Measurements from ENCODE around the gene PLXND1. TPM values are rescaled to one million over a fixed set of nuclear protein-coding genes. Genes with fewer than 3 reads are reported as not detected.
"Not testable (repeated sequence)": the region's sequence is repeated elsewhere in the genome, so short reads cannot be mapped to it uniquely, and the experiment has no call there.

Gene PLXND1
- total and polyA plus RNA-seq, 2 donors (not counting 1 experiment from before 2014, with no cell fraction given): 89.6 to 109 TPM

DNA sequence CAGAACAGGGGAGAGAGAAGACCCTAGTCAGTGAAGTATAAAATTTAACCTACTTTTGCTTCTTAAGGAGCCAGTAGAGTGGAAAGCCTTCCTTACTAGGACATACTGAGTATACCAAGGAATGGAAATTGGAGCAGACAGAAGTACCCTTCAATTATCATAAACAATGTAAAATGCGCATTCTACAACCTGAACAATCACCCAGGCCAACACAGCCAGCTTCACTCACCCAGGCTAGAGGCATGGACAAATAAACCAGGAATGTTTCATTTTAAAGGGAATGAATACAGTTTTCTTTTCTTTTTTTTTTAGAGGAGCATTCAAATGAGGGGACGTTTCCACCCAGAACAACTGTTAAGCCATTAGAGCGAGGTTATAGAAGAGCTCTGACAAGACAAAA is 41.9 kb upstream of the PLXND1 start:
- Histone ChIP-seq H3K4me2 (ENCODE audit: extremely low read depth, insufficient read depth, low read length) (no peak overlapping the region), H3K4me3 (replicated peaks in 1 of 4; ENCODE audit: control extremely low read depth in 1 of 4, insufficient read depth in 1 of 4, low read depth in 3 of 4, low read length in 4 of 4) (no peak overlapping the region), H3K27ac (ENCODE audit: insufficient read depth, low read length) (no peak overlapping the region), H3K36me3 (ENCODE audit: control insufficient read depth, insufficient read depth, low read length) (no peaks in the 10 kb centered on the region), H3K9ac (ENCODE audit: insufficient read depth, low read length) (no peak overlapping the region), H3K4me1 (ENCODE audit: control insufficient read depth, extremely low read depth, insufficient read depth, low read length) (peaks cover 15% of the 10 kb centered on the region), H3K79me2 (ENCODE audit: control insufficient read depth, insufficient read depth, low read length) (no peaks in the 10 kb centered on the region), H2AFZ (ENCODE audit: low read length) (no peak overlapping the region), H3K9me3 (ENCODE audit: control insufficient read depth, insufficient read depth, low read depth, low read length) (no peaks in the 10 kb centered on the region), H4K20me1 (ENCODE audit: control insufficient read depth, extremely low read depth, insufficient read depth, low read length) (no peaks in the 10 kb centered on the region), H3K27me3 (ENCODE audit: control insufficient read depth, insufficient read depth, low read length) (no peaks in the 10 kb centered on the region)
- TF ChIP-seq, protein P1, sequence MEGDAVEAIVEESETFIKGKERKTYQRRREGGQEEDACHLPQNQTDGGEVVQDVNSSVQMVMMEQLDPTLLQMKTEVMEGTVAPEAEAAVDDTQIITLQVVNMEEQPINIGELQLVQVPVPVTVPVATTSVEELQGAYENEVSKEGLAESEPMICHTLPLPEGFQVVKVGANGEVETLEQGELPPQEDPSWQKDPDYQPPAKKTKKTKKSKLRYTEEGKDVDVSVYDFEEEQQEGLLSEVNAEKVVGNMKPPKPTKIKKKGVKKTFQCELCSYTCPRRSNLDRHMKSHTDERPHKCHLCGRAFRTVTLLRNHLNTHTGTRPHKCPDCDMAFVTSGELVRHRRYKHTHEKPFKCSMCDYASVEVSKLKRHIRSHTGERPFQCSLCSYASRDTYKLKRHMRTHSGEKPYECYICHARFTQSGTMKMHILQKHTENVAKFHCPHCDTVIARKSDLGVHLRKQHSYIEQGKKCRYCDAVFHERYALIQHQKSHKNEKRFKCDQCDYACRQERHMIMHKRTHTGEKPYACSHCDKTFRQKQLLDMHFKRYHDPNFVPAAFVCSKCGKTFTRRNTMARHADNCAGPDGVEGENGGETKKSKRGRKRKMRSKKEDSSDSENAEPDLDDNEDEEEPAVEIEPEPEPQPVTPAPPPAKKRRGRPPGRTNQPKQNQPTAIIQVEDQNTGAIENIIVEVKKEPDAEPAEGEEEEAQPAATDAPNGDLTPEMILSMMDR (conservative IDR thresholded peaks at IDR 0.05 in 1 of 2, IDR thresholded peaks at IDR 0.05 in 1 of 2; ENCODE audit: low read depth in 1 of 2, low read length in 2 of 2): no peak
- no peak for TF ChIP-seq EZH2 (IDR thresholded peaks at IDR 0.05; ENCODE audit: low read length, missing control alignments)
- no peak for DNase-seq (ENCODE audit: low read depth in 2 of 2)

DNA sequence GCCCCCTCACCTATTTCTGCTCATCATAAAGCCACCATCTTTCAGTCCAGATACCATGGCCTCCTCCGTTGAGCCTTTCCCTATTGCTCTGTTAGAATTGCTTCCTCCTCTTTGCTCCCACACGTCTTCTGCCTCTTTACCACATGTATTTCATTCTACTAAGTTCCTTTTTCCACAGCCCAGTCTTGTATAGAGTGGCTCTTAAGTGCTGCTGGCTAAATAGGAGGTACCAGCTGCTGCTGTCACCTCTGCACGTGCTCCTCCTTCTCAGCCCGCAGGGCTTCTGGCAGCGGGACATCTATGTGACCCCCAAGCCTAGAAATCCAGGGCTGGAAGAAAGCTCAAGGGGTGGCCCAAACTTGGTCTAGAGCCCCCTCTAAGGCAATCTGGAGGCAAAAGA is 38.8 kb upstream of the PLXND1 start:
- H3K4me3 ChIP-seq (replicated peaks in 1 of 4; ENCODE audit: control extremely low read depth in 1 of 4, insufficient read depth in 1 of 4, low read depth in 3 of 4, low read length in 4 of 4): no peak overlapping the region
- no peak for TF ChIP-seq EZH2 (IDR thresholded peaks at IDR 0.05; ENCODE audit: low read length, missing control alignments)
- TF ChIP-seq, protein P1 (conservative IDR thresholded peaks at IDR 0.05 in 1 of 2, IDR thresholded peaks at IDR 0.05 in 1 of 2; ENCODE audit: low read depth in 1 of 2, low read length in 2 of 2): no peak
- H3K4me2 ChIP-seq (ENCODE audit: extremely low read depth, insufficient read depth, low read length): no peak overlapping the region
- no peak overlapping the region for H3K9ac ChIP-seq (ENCODE audit: insufficient read depth, low read length)
- no peaks in the 10 kb centered on the region for H3K27me3 ChIP-seq (ENCODE audit: control insufficient read depth, insufficient read depth, low read length)
- DNase-seq (ENCODE audit: low read depth in 2 of 2): no peak
- no peaks in the 10 kb centered on the region for H4K20me1 ChIP-seq (ENCODE audit: control insufficient read depth, extremely low read depth, insufficient read depth, low read length)
- H3K9me3 ChIP-seq (ENCODE audit: control insufficient read depth, insufficient read depth, low read depth, low read length): no peaks in the 10 kb centered on the region
- no peaks in the 10 kb centered on the region for H3K36me3 ChIP-seq (ENCODE audit: control insufficient read depth, insufficient read depth, low read length)
- no peak overlapping the region for H2AFZ ChIP-seq (ENCODE audit: low read length)
- no peaks in the 10 kb centered on the region for H3K79me2 ChIP-seq (ENCODE audit: control insufficient read depth, insufficient read depth, low read length)
- H3K27ac ChIP-seq (ENCODE audit: insufficient read depth, low read length): no peak overlapping the region
- H3K4me1 ChIP-seq (ENCODE audit: control insufficient read depth, extremely low read depth, insufficient read depth, low read length): no peaks in the 10 kb centered on the region

DNA sequence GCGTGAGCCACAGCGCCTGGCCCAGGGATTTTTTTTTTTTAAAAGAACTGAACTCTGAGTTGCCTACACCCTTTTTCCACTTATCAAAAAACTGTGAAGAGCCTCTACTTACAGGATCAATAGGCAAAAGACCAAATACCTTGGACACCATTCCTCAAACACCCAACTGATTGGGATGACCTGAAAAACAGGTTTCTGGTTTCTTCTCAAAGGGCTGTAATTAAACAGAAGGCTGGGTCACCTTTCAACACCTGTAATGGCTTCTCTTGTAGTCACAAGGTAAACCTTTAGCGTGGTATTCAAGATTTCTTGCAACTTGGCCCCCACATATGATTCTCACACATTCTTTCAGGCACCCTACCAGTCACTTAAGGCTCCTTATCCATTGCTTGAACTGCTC is 38.4 kb upstream of the PLXND1 start:
- Histone ChIP-seq H3K27me3 (ENCODE audit: control insufficient read depth, insufficient read depth, low read length) (no peaks in the 10 kb centered on the region), H3K9ac (ENCODE audit: insufficient read depth, low read length) (no peak overlapping the region), H2AFZ (ENCODE audit: low read length) (no peak overlapping the region), H3K4me3 (replicated peaks in 1 of 4; ENCODE audit: control extremely low read depth in 1 of 4, insufficient read depth in 1 of 4, low read depth in 3 of 4, low read length in 4 of 4) (no peak overlapping the region), H3K79me2 (ENCODE audit: control insufficient read depth, insufficient read depth, low read length) (no peaks in the 10 kb centered on the region), H3K4me1 (ENCODE audit: control insufficient read depth, extremely low read depth, insufficient read depth, low read length) (no peaks in the 10 kb centered on the region), H3K27ac (ENCODE audit: insufficient read depth, low read length) (no peak overlapping the region), H3K9me3 (ENCODE audit: control insufficient read depth, insufficient read depth, low read depth, low read length) (no peaks in the 10 kb centered on the region), H3K4me2 (ENCODE audit: extremely low read depth, insufficient read depth, low read length) (no peak overlapping the region), H3K36me3 (ENCODE audit: control insufficient read depth, insufficient read depth, low read length) (no peaks in the 10 kb centered on the region), H4K20me1 (ENCODE audit: control insufficient read depth, extremely low read depth, insufficient read depth, low read length) (no peaks in the 10 kb centered on the region)
- TF ChIP-seq, protein P1 (conservative IDR thresholded peaks at IDR 0.05 in 1 of 2, IDR thresholded peaks at IDR 0.05 in 1 of 2; ENCODE audit: low read depth in 1 of 2, low read length in 2 of 2): no peak
- TF ChIP-seq EZH2 (IDR thresholded peaks at IDR 0.05; ENCODE audit: low read length, missing control alignments): no peak
- DNase-seq (ENCODE audit: low read depth in 2 of 2): no peak

DNA sequence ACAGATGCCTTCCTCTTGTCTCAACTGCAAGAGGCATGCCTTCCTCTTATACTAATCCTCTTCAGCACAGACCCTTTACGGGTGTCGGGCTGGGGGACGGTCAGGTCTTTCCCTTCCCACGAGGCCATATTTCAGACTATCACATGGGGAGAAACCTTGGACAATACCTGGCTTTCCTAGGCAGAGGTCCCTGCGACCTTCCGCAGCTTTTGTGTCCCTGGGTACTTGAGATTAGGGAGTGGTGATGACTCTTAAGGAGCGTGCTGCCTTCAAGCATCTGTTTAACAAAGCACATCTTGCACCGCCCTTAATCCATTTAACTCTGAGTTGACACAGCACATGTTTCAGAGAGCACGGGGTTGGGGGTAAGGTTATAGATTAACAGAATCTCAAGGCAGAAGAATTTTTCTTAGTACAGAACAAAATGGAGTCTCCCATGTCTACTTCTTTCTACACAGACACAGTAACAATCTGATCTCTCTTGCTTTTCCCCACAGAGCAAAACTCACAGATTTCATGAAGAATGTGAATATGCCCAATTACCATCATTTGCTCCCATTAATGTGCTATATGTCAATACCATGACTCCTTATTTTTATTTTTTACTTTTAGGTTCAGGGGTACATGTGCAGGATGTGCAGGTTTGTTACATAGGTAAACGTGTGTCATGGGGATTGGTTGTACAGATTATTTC is 35.2 kb upstream of the PLXND1 start:
- DNase-seq (ENCODE audit: low read depth in 2 of 2); H3K4me3 ChIP-seq (replicated peaks in 1 of 4; ENCODE audit: control extremely low read depth in 1 of 4, insufficient read depth in 1 of 4, low read depth in 3 of 4, low read length in 4 of 4); H3K9ac ChIP-seq (ENCODE audit: insufficient read depth, low read length); H3K4me1 ChIP-seq (ENCODE audit: control insufficient read depth, extremely low read depth, insufficient read depth, low read length); H4K20me1 ChIP-seq (ENCODE audit: control insufficient read depth, extremely low read depth, insufficient read depth, low read length); H3K27me3 ChIP-seq (ENCODE audit: control insufficient read depth, insufficient read depth, low read length); H3K27ac ChIP-seq (ENCODE audit: insufficient read depth, low read length); H2AFZ ChIP-seq (ENCODE audit: low read length); H3K36me3 ChIP-seq (ENCODE audit: control insufficient read depth, insufficient read depth, low read length); H3K9me3 ChIP-seq (ENCODE audit: control insufficient read depth, insufficient read depth, low read depth, low read length); H3K4me2 ChIP-seq (ENCODE audit: extremely low read depth, insufficient read depth, low read length); H3K79me2 ChIP-seq (ENCODE audit: control insufficient read depth, insufficient read depth, low read length): not testable (repeated sequence)

DNA sequence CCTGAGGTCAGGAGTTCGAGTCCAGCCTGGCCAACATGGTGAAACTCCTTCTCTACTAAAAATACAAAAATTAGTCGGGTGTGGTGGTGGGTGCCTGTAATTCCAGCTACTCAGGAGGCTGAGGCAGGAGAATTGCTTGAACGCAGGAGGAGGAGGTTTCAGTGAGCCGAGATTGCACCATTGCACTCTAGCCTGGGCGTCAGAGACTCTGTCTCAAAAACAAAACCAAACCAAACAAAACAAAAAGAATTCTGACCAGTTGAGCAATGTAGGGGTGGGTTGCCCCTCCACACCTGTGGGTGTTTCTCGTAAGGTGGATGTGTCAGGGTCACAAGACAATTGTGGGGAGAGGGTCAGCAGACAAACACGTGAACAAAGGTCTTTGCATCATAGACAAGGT is 34.5 kb upstream of the PLXND1 start:
- not testable (repeated sequence) for H3K4me2 ChIP-seq (ENCODE audit: extremely low read depth, insufficient read depth, low read length); H3K9ac ChIP-seq (ENCODE audit: insufficient read depth, low read length); H4K20me1 ChIP-seq (ENCODE audit: control insufficient read depth, extremely low read depth, insufficient read depth, low read length); H3K27ac ChIP-seq (ENCODE audit: insufficient read depth, low read length); H3K4me3 ChIP-seq (replicated peaks in 1 of 4; ENCODE audit: control extremely low read depth in 1 of 4, insufficient read depth in 1 of 4, low read depth in 3 of 4, low read length in 4 of 4); H3K27me3 ChIP-seq (ENCODE audit: control insufficient read depth, insufficient read depth, low read length); DNase-seq (ENCODE audit: low read depth in 2 of 2); H3K36me3 ChIP-seq (ENCODE audit: control insufficient read depth, insufficient read depth, low read length); H3K9me3 ChIP-seq (ENCODE audit: control insufficient read depth, insufficient read depth, low read depth, low read length); H2AFZ ChIP-seq (ENCODE audit: low read length); H3K79me2 ChIP-seq (ENCODE audit: control insufficient read depth, insufficient read depth, low read length); H3K4me1 ChIP-seq (ENCODE audit: control insufficient read depth, extremely low read depth, insufficient read depth, low read length)

All from fibroblast of lung (primary cell).